HG02852 (cell line): Measurements from ENCODE around the gene DHCR7.

Experiments
- ATAC-seq: cut with Tn5 transposase; IDR thresholded peaks from one replicate; pipeline ENCODE4 v1.9.1; 2021; ENCODE audit warnings: mild to moderate bottlenecking, moderate library complexity; ENCODE audit not compliant: unreplicated experiment

Gene DHCR7, protein sequence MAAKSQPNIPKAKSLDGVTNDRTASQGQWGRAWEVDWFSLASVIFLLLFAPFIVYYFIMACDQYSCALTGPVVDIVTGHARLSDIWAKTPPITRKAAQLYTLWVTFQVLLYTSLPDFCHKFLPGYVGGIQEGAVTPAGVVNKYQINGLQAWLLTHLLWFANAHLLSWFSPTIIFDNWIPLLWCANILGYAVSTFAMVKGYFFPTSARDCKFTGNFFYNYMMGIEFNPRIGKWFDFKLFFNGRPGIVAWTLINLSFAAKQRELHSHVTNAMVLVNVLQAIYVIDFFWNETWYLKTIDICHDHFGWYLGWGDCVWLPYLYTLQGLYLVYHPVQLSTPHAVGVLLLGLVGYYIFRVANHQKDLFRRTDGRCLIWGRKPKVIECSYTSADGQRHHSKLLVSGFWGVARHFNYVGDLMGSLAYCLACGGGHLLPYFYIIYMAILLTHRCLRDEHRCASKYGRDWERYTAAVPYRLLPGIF

DNA sequence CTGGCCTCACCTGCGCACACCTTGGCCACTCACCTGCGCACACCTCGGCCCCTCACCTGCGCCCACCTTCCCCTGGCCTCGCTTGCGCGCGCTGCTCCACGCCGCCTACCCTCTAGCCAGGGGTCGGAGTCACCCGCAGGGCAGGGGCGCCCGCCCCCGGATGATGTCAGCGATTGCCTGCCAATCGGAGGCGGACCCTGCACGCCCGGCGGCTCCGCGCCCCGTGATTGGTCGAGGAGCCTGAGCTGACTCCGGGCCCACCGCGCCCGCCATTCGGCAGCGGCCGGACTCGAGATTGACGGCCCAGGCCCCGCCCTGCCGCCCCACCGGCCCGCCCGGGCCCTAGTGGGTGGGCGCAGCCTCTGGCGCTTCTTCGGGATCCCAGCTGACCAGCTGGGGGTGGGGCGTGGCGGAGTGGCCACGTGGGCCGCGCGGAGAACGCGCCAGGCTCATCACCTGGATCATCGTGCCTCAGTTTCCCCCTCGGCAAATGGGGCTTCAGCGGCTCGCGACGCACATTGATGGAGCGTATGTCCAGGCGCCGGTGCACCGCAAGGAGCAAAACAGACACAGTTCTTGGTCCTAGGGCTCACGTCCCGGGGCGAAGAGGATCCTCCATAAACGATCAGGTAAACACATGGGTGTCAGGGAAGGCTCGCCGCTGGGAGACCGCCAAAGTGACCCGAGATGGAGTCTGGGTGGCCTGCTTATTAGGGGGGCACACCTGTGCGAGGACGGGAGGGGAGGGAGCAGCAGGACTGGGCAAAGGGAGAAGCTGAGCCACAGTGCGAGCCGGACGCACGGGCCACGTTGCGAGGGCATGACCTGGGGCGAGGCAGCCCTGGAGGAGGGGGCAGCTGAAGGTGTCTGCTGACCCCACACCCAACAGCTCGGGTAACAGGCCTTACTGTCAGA is at the start of gene DHCR7:
Gene DHCR7 (minus strand): TSS at position 137 of the 915 bp plus-strand sequence. CDS start 3,441 bp downstream, outside the sequence.
- ATAC-seq = peak; percentile 78

DNA sequence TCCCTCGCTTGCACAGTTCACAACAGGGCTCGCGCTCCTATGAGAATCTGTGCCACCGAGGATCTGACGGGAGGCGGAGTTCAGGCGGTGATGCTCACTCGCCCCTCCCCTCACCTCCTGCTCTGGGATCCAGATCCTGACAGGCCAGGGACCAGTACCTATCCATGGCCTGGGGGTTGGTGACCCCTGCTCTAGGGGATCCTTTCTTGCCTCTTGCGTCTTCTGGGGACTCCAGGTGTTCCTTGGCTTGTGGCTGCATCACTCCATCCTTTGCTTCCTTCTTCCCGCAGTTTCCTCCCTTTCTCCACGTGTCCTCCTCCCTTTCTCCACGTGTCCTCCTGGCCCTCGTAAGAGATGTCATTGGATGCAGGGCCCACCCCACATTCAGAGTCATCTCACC is 48.2 kb upstream of the DHCR7 start:
- ATAC-seq = no peak

DNA sequence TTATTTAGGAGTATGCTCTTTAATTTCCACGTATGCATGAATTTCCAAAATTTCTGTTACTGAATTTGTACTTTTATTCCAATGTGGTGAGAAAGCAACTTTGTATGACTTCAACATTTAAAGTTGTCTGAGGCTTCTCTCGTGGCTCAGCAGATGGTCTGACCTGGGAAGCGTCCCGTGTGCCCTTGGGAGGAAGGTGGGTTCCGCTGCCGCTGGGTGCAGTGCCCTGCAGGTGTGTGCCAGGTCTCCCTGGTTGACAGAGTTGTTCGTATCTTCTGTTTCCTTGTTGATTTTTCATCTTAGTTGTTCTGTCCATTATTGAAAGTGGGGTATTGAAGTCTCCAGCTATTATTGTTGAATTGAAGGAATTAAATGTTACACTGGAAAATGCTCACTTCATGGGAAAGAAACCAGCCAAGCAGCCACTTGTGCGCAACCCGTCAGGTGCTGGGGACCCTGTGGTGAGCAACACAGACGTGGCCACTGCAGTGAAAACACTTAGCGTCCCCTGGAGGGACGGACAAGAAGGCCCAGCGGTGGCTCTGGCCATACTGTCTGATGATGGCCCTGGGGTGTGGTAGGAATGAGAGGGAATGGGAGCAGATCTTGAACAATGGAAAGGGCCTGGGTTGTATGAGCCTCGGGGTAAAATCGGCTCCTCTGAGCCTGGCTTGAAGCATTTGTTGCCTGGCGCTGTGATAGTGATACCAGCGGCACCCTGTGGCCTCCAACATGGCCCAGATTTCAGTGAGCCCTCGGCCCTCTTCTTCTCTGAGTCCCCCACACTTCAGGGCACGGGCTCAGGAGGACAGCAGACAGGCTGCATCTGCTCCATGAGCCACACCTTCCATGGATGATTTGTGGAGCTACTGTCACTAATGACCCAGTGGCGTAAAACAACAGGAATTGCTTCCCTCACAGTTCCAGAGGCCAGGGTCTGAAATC is 47.4 kb upstream of the DHCR7 start:
- ATAC-seq = no peak

DNA sequence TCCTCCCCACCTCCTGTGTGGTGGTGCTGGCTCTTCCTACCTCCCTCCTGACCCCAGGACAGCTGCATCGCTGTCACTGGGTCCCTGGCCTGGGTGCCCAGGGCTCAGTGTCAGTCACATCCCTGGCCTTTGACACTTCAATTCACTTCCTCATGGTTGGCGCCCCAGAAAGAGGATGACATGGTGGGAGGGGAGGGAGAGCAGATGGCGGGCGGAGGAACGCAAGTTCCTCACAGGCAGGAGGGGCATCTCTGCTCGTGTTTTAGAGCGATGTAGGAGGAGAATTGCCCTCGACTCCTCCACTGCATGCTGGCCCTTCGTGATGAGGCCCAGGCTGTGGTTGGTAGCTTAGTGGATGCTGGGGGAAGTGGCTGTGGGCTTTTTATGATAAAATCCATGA is 43.7 kb upstream of the DHCR7 start:
- ATAC-seq = no peak

DNA sequence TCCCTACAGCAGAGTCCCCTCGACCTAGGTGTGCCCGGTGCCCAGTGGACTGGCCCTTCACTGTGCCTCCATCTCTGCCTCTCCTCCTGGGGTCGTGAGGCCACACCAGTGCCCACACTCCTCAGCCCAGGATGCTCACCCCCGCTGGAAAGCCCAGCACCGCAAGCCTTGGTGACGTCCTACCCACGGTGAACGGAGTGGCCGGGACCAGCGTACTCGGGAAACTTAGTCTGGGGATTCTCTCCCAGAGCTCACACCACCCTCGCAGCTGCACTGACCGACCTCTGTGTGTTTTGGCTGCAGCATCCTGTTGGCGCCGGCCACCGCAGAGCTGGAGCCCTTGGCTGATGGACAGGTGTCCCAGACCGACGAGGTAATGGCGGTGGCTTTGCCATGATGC is 43.3 kb upstream of the DHCR7 start:
- no peak for ATAC-seq

DNA sequence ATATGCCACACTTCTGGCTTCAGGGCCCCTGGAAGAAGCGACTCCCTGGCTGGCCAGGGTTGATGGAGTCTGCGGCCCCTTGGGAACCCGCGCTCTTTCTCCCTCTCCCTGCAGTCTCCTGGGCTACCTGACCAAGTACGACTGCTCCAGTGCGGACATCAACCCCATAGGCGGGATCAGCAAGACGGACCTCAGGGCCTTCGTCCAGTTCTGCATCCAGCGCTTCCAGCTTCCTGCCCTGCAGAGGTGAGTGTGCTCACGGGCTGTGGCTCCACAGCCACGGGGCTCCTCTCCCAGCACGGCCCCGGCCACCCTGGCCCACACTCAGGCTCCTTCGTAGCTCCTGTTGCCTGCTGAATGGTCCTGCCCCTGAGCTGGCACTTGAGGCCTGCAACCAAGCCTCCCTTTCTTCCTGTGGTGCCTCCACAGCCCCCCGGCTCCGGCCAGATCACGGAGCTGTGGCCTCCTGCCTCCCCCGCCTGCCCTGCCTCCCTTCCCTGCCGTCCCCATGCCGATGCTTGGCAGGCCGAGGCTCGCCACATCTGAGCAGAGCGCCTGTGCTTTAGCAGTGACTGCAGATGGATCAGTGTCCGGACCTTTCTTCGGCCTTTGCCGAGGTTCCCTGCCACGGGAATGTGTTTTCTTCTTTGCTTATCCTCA is 42.7 kb upstream of the DHCR7 start:
- no peak for ATAC-seq

DNA sequence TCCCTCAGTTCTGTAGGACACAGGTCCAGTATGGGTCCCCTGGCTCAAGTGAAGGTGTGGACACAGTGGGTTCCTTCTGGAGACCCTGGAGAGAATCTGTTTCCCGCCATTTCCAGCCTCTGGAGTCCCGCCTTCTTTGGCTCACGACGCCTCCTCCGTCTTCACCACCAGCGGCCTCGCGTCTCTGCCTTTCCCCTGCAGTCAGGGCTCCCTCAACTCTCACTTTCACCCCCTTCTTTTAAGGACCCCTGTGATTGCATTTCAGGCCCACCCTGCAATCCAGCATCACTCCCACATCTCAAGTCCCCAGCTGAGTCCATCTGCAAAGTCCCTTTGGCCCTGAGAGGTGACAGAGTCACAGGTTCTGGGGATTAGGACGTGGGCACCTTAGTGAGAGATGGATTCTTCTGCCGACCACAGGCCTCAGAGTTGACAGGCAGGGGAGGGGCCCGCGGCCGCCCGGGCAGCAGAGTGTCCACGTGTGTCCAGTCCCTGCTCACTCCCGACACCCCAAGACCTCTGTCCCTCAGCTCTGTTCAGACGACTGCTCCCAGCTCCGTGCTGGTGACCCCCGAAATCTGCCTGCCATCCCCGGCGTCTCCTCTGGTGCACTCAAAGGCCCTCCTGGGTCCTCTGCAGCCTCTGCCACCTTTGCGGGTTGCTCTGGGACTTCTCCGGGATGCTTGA is 42.0 kb upstream of the DHCR7 start:
- no peak for ATAC-seq

DNA sequence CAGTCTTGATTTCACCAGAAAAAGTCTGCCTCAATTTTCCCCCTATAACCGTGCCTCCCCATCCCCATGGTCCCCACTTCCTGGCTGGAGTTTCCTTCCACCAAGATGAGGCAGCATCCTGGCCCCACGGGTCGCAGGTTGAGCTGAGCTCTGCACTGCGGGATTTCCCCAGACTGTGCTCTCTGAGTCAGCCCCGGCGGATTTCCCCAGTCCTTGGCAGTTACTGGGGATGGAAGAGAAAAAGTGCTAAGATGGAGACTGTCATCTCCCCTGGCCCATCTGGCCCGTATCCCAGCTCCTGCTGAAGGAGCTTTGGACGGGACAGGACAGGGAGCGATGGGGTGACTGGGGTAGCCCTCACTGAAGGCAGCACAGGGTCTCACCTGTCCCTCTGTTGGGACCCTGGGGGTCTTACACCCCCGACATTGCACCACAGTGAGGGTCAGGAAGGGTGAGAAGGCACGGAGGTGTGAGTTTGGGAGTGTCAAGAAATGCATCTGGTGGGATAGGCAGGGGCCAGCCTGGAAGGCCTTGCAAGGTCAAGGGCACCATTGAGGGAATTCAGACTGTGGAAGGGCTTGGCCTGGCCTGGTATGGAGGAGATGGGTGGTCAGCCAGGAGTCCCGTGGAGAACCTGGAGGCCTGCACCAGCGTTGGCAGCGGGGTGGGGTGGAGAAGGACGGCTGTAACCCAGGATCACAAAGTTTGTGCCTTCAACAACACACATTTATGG is 41.3 kb upstream of the DHCR7 start:
- peak; percentile 72 for ATAC-seq

DNA sequence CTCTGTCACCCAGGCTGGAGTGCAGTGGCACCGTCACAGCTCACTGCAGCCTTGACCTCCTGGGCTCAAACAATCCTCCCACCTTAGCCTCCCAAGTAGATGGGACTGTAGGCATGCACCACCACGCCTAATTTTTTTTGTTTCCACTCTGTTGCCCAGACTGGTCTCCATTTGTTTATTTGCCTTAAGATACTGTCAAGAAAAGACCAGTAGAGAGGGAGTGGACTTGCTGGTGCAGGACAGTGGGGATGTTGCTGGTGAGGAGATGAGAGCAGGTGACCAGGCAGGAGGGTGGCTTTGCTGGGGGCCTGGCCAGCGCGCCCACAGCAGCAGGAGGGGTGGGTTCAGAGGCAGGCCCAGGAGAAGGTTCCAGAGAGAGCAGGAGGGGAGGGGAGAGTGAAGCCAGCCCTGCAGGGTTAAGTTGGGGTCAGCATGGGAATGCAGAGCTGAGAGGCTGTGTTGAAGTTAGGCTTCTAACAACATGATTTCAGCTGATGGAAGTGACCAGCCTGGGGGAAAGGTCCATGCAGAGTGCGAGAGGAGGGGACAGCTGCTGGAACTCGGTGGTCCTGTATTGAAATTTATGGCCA is 40.6 kb upstream of the DHCR7 start:
- ATAC-seq = peak; percentile 5

DNA sequence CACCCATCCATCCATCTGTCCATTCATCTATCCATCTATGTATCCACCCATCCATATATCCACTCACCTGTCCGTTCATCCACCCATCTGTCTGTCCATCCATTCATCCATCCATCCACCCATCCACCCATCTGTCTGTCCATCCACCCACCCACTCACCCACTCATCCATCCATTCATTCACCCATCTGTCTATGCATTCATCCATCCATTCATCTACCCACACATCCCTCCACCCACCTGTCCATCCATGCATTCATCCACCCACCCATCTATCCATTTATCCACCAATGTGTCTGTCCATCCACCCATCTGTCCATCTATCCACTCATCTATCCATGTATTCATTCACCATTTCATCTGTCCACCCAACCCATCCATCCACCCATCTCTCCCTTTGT is 38.1 kb upstream of the DHCR7 start:
- no peak for ATAC-seq

DNA sequence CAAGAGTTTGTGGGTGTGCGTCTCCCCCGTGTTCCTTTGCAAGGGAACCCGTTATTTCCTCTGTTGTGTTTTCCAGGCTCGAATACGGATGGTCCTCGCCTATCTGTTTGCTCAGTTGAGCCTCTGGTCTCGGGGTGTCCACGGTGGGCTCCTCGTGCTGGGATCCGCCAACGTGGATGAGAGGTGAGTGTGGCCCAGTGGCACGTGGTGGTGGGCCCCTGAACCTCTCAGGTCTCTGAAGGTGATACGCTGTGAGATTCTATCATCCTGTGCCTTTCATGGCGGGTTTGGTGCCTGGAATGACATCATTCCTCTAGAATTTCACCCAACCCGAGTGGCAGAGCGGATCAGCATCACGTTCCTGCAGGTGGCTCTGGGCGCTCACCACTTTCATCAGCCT is 37.3 kb upstream of the DHCR7 start:
- no peak for ATAC-seq

DNA sequence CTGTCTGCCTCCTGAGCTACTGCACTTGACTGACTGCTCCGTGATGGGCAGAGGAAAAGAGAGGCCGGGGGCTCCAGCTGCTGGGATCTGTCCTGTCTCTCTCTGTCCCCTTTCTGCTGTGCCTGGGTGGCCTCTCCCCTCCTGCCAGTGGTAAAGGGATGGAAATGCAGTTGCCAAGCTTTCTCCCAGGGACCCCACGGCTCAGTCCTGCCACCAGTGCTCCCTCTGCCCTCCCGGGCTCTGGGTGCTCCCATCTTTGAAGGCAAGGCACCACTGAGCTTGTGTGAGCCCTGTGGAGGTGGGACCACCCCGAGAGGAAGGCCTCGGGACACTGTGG is 36.8 kb upstream of the DHCR7 start:
- no peak for ATAC-seq

DNA sequence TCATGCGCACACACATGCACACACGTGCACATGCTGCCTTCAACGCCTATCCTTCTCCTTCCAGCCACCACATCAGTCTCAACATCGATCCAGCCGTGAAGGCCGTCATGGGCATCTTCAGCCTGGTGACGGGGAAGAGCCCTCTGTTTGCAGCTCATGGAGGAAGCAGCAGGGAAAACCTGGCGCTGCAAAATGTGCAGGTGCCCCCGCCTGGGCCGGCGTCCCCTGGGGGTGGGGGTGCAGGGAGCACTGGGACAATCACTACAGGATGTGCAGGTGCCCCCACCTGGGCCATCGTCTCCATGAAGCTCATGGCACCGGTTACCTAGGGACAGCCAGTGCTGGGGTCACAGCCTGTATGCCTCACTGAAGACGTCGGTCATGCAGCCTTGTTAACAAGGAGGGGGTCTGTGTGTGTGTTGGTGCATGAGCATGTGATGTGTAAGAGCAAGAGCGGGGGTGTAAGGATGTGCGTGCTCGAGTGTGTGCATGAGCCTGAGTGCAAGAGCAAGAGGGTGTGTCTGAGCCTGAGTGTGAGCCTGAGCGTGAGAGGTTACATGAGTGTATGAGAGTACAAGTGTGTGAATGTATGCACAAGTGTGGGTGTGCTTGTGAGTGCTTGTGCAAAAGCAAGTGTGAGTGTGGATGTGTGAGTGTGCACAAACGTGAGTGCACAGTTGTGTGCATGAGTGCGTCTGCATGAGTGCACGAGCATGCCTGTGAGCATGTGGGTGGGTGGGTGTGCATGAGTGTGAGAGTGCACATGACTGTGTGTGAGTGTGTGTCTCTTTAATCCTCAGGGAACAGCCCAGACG is 36.3 kb upstream of the DHCR7 start:
- ATAC-seq = no peak

DNA sequence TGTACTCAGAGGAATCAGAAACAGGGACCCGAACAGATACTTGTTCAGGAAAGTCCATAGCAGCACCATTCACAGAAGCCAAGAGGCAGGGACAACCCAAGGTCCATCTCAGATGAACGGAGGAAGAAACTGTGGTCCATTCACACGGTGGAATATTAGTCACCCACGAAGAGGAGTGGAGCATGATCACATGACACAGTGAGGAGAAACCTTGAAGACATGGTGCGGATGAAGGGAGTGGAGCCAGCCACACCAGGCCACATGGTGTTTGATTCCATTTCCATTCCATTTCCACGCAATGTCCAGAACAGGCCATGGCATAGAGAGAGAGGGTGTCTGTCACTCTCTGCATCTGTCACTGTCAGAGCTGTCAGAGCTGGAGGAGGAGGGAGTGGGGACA is 35.5 kb upstream of the DHCR7 start:
- no peak for ATAC-seq

DNA sequence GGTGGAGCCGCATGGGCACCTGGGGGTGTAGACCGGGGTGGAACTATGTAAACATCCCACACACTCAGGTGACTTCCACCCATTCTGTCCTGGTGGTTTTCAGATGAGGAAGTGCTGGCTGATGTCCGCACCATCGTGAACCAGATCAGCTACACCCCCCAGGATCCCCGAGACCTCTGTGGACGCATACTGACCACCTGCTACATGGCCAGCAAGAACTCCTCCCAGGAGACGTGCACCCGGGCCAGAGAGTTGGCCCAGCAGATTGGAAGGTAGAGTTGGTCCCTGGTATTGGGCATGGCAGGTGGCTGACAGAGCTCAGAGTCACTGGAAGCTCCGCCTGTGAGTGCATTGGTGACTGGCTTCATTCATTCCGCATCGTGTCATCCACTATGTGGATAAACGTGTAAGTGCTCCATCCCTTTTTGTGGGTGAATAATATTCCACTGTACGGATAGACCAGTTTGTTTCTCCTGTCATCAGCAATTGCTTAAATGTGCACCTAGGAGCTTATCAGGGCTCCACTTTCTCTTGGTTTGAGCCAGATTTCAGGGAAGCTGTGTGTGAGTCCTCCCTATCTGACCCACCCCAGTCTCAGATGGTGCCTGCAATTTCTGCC is 34.7 kb upstream of the DHCR7 start:
- no peak for ATAC-seq

DNA sequence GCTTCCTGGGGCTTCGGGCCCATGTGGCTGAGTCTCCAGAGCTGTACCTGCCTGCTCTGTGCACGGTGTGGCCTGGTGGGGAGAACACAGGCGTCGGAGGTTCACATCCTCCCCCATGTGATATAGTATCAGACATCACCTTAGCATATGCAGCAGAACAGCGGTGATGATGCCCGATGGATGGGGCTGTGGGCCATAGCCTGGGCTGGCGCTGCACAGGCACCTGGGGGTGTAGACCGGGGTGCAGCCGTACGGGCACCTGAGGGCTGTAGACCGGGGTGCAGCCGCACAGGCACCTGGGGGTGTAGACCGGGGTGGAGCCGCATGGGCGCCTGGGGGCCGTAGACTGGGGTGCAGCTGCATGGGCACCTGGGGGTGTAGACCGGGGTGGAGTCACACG is 34.0 kb upstream of the DHCR7 start:
- ATAC-seq = no peak
